C4-2B (cell line): Measurements from ENCODE around the gene IRAK4.

Experiments used
- H3K27ac ChIP-seq: fragments of 450-650 bp; 2 replicates; pipeline ENCODE4 v1.5.1; 2017
- ZFX ChIP-seq: fragments of 450-650 bp; IDR thresholded peaks from 2 replicates; pipeline ENCODE4 v1.6.1; 2017
- TF ChIP-seq, protein P1 (sequence below): fragments of 450-650 bp; conservative IDR thresholded peaks from 2 replicates; pipeline ENCODE4 v1.5.1; 2017; ENCODE audit warnings: mild to moderate bottlenecking

Gene IRAK4

GRCh38 chr12:43733687-43734086 is 25.1 kb upstream of the IRAK4 start:
- H3K27ac ChIP-seq: no peak overlapping the region
- TF ChIP-seq ZFX: no peak
- TF ChIP-seq, protein P1, sequence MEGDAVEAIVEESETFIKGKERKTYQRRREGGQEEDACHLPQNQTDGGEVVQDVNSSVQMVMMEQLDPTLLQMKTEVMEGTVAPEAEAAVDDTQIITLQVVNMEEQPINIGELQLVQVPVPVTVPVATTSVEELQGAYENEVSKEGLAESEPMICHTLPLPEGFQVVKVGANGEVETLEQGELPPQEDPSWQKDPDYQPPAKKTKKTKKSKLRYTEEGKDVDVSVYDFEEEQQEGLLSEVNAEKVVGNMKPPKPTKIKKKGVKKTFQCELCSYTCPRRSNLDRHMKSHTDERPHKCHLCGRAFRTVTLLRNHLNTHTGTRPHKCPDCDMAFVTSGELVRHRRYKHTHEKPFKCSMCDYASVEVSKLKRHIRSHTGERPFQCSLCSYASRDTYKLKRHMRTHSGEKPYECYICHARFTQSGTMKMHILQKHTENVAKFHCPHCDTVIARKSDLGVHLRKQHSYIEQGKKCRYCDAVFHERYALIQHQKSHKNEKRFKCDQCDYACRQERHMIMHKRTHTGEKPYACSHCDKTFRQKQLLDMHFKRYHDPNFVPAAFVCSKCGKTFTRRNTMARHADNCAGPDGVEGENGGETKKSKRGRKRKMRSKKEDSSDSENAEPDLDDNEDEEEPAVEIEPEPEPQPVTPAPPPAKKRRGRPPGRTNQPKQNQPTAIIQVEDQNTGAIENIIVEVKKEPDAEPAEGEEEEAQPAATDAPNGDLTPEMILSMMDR: peak; percentile 33

- TF ChIP-seq, protein P1: no peak
- no peak for TF ChIP-seq ZFX
- H3K27ac ChIP-seq: no peak overlapping the region
These were observed 21.8 kb upstream of the IRAK4 start for GRCh38 chr12:43736927-43737440.

DNA sequence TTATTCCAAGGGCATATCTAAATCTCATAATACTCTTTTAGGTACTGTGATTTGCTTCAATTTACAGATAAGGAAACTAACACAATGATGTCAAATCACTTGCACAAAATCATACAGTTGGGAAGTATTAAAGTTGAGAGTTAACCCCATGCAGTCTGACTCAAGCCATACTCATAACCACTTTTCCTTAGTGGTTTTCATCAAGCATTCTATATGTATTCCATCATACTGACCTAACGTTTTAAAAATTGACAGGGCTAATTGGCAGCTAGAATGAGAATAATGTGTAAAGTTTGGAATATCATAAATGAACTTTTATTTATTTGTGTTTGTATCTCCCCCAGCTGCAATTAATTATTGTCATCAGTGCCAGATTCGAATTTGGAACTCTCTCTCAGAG is 21.1 kb upstream of the IRAK4 start:
- no peak overlapping the region for H3K27ac ChIP-seq
- TF ChIP-seq, protein P1: no peak
- TF ChIP-seq ZFX: no peak

GRCh38 chr12:43740511-43741100 is 18.1 kb upstream of the IRAK4 start:
- TF ChIP-seq, protein P1: no peak
- no peak for TF ChIP-seq ZFX
- no peak overlapping the region for H3K27ac ChIP-seq

DNA sequence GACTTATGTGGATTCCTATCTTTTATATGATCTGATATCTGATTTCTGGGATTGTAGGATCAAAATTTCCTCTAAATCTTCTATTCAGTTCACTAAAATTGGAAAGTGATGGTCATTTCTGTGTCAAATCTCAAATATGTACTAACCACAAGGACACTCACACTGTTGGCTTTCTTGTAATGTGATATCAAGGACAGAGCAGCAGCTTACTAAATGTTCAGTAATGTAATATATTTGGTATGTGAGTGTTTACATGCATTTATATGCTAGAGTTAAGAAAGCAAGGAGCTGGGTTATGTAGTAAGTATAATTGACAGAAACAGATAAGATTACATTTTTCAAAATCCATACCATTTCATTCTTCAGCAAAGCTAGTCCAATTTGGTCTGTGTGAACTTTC is 16.6 kb upstream of the IRAK4 start:
- H3K27ac ChIP-seq: no peak overlapping the region
- TF ChIP-seq, protein P1: no peak
- TF ChIP-seq ZFX: no peak

DNA sequence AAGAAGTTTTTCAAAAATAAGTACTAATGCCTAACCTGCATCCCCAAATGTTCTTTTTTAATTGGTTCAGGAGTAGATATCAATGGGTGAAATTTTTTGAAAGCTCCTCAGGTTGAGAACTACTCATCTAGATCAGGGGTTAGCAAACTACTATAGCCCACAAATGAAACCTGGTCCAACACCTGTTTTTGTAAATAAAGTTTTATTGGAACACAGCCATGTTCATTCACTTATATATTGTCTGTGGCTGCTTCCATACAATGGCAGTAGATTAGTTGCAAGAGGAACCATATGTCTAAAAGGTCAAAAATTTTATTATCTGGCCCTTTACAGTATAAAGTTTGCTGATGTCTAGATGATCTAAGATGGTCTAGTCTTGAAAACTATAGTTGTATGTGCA is 13.9 kb upstream of the IRAK4 start:
- TF ChIP-seq, protein P1: no peak
- no peak for TF ChIP-seq ZFX
- H3K27ac ChIP-seq: no peak overlapping the region

- TF ChIP-seq ZFX: no peak
- TF ChIP-seq, protein P1: no peak
- no peak overlapping the region for H3K27ac ChIP-seq
These were observed 9.7 kb upstream of the IRAK4 start for GRCh38 chr12:43749016-43749415.
